HepG2 (cell line): Measurements from ENCODE around the gene BIRC6. TPM values are rescaled to one million over a fixed set of nuclear protein-coding genes. Genes with fewer than 3 reads are reported as not detected.

Experiments
- ATAC-seq: fragments of 200-7000 bp; cut with Tn5 transposase; 3 replicates; pipeline ENCODE4 v1.9.1; 2020; ENCODE audit warnings: mild to moderate bottlenecking, moderate library complexity
- BruUV-seq: library from RNA; stranded (reverse); fragments of 400-500 nt; replicated peaks from 2 replicates; lab custom pipeline; 2021; lab: Mats Ljungman, UMichigan
- CTCF ChIA-PET: fragments of 300-600 bp; formaldehyde crosslinking; extraction: SDS; loops from one replicate; lab custom pipeline; 2021; ENCODE audit warnings: low total read pairs, inconsistent platforms, low intra/inter-chr PET ratio; lab: Yijun Ruan, JAX
- POLR2A ChIA-PET: fragments of 350-600 bp; sonication (Branson Sonifier 250); formaldehyde crosslinking; loops from one replicate; lab custom pipeline; 2020; ENCODE audit warnings: antibody characterized with exemption, inconsistent platforms; lab: Yijun Ruan, JAX
- DNase-seq: peaks from one replicate; pipeline ENCODE4 v3.0.0-alpha.2; 2015; ENCODE audit warnings: low spot score
- FAIRE-seq: peaks from 3 replicates; lab custom pipeline; 2011; peaks lifted over from hg19 to GRCh38; lab: Jason Lieb, UNC
- H2AFZ ChIP-seq: one replicate; pipeline ENCODE4 v1.6.1; 2011; ENCODE audit warnings: low read length, inconsistent platforms
- H3K27ac ChIP-seq: fragments of 300-600 bp; 3 replicates; pipeline ENCODE4 v1.8.0; 2011; ENCODE audit warnings: mixed run types, mild to moderate bottlenecking, mixed read lengths, low read length, inconsistent platforms; ENCODE audit not compliant: insufficient read depth; ENCODE audit errors: extremely low read length
- H3K27me3 ChIP-seq, 2 experiments: fragments of 200-600 bp in 1 of 2; 2 replicates in 1 of 2; 3 replicates in 1 of 2; pipeline versions ENCODE4 v1.6.0 to v1.8.0; 2011; ENCODE audit warnings: low read length in 2 of 2, mild to moderate bottlenecking in 2 of 2, moderate library complexity in 2 of 2, inconsistent platforms in 1 of 2; ENCODE audit not compliant: insufficient read depth in 2 of 2, control insufficient read depth in 1 of 2
- H3K36me3 ChIP-seq, 2 experiments: fragments of 200-600 bp in 1 of 2; replicated peaks in 1 of 2; 2 replicates in 1 of 2; 3 replicates in 1 of 2; pipeline versions ENCODE4 v1.5.1 to v1.8.0; 2011; ENCODE audit warnings: low read length in 2 of 2, inconsistent platforms in 1 of 2; ENCODE audit not compliant: insufficient read depth in 2 of 2, control insufficient read depth in 1 of 2
- H3K4me1 ChIP-seq: 2 replicates; pipeline ENCODE4 v1.5.1; 2012; ENCODE audit warnings: low read length, inconsistent platforms; ENCODE audit not compliant: insufficient read depth
- H3K4me2 ChIP-seq: 2 replicates; pipeline ENCODE4 v1.6.0; 2011; ENCODE audit warnings: low read depth, low read length, inconsistent platforms
- H3K4me3 ChIP-seq, 3 experiments: fragments of 200-600 bp in 1 of 3; sonication (generic), shearing (Covaris generic) in 1 of 3; replicated peaks in 1 of 3; 2 replicates each; pipeline ENCODE4 v1.5.1; 2011 to 2016; ENCODE audit warnings: low read length in 3 of 3, inconsistent platforms in 2 of 3, low read depth in 2 of 3, mild to moderate bottlenecking in 2 of 3, control low read depth in 1 of 3, mixed read lengths in 1 of 3; ENCODE audit not compliant: insufficient read depth in 1 of 3
- H3K79me2 ChIP-seq: one replicate; pipeline ENCODE4 v1.6.1; 2011; ENCODE audit warnings: low read length, inconsistent platforms; ENCODE audit not compliant: insufficient read depth
- H3K9ac ChIP-seq: 2 replicates; pipeline ENCODE4 v1.6.0; 2011; ENCODE audit warnings: mild to moderate bottlenecking, low read depth, low read length, inconsistent platforms; ENCODE audit not compliant: insufficient read depth
- H3K9me3 ChIP-seq: 2 replicates; pipeline ENCODE4 v1.5.1; 2012; ENCODE audit warnings: mild to moderate bottlenecking, low read length
- H4K20me1 ChIP-seq: 2 replicates; pipeline ENCODE4 v1.6.0; 2011; ENCODE audit warnings: inconsistent platforms, mild to moderate bottlenecking, low read length, moderate library complexity; ENCODE audit not compliant: insufficient read depth
- ATF7 ChIP-seq, 2 experiments: fragments of 450-650 bp in 1 of 2; sonication (generic) in 1 of 2; formaldehyde crosslinking in 1 of 2; IDR thresholded peaks; 2 replicates each; pipeline versions ENCODE4 v1.4.0 to v1.6.1; 2016 to 2020; ENCODE audit warnings: antibody characterized with exemption in 1 of 2, mild to moderate bottlenecking in 1 of 2, missing genetic modification reagents in 1 of 2
- FOXK2 ChIP-seq: fragments of 450-650 bp; IDR thresholded peaks from 2 replicates; pipeline ENCODE4 v1.6.1; 2016
- HOXA5 ChIP-seq: sonication (generic); formaldehyde crosslinking; IDR thresholded peaks from 2 replicates; pipeline ENCODE4 v1.4.0; 2020; ENCODE audit warnings: missing genetic modification reagents
- POLR2AphosphoS5 ChIP-seq: IDR thresholded peaks from 2 replicates; pipeline ENCODE4 v1.6.1; 2012; ENCODE audit warnings: low read depth, low read length
- SMAD1 ChIP-seq: sonication (generic); formaldehyde crosslinking; IDR thresholded peaks from 2 replicates; pipeline ENCODE4 v1.4.0; 2020; ENCODE audit warnings: missing genetic modification reagents, low read depth, mild to moderate bottlenecking, borderline replicate concordance
- SP5 ChIP-seq: IDR thresholded peaks from 2 replicates; pipeline ENCODE4 v1.6.1; 2016; ENCODE audit warnings: low read depth, borderline replicate concordance
- ZFYVE20 ChIP-seq: sonication (generic); formaldehyde crosslinking; IDR thresholded peaks from 2 replicates; pipeline ENCODE4 v1.8.0; 2023; ENCODE audit warnings: low read depth, mild to moderate bottlenecking, moderate library complexity, missing genetic modification reagents, borderline replicate concordance
- WGBS: methylation state at CpG from one replicate; pipeline ENCODE4 v1.1.6; 2017; ENCODE audit warnings: low lambda C conversion rate; 5-methylcytosine and 5-hydroxymethylcytosine counted together
- in situ Hi-C: cut with HindIII; loops from 2 replicates; pipeline ENCODE4 v1.10.0; 2017; ENCODE audit warnings: low pct_unique_long_range_greater_than_20kb; ENCODE audit not compliant: extremely low pct_ligation_motif_present
- intact Hi-C: fragments of 100-400 bp; cut with micrococcal nuclease; formaldehyde crosslinking; loops from one replicate; pipeline ENCODE4 v1.10.0; 2022; ENCODE audit not compliant: unreplicated experiment
- polyA plus RNA-seq, 8 experiments: library from polyadenylated mRNA; depleted of rRNA in 3 of 8; stranded (reverse) in 7 of 8; unstranded in 1 of 8; fragments of >200 nt; fragmentation: Illumina TruSeq in 4 of 8; extraction: Trizol in 4 of 8; gene quantifications; 2 replicates each; pipeline versions ENCODE4 v1.2.1 to v1.2.3, GENCODE V29; 2011 to 2016; ENCODE audit warnings: low read depth in 4 of 8, missing spikeins in 1 of 8, mixed read lengths in 1 of 8; ENCODE audit not compliant: insufficient read depth in 1 of 8
- total RNA-seq, 5 experiments: library from RNA; depleted of rRNA; stranded (reverse); fragments of >200 nt; fragmentation: Illumina TruSeq; extraction: Trizol; gene quantifications; 2 replicates each; pipeline ENCODE4 v1.2.3, GENCODE V29; 2016; ENCODE audit warnings: low read depth in 1 of 5
- TF ChIP-seq, protein P1 (sequence below): IDR thresholded peaks from 2 replicates; pipeline ENCODE4 v1.6.1; 2016; ENCODE audit warnings: mild to moderate bottlenecking, missing biosample characterization, missing genetic modification reagents

Gene BIRC6
- total and polyA plus RNA-seq, 2 of the 13 experiments (the other 11 are each of a cell fraction or from before 2014, with no cell fraction given): 65.6 to 120 TPM

DNA sequence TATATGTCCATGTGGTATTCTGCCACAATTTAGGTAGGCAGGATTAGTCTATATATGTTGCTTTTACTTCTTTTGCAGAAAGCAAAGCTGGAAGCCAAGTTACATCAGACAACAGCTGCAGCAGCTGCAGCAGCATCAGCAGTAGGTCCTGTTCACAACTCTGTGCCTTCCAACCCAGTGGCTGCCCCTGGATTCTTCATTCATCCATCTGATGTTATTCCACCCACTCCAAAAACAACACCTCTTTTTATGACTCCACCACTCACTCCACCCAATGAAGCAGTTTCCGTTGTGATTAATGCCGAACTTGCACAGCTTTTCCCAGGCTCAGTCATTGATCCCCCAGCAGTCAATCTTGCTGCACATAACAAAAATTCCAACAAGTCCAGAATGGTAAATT lies 107.6 kb downstream of the BIRC6 start:
- intact Hi-C loops (no loop called here), in situ Hi-C loops (no loop called here)
- no peak for DNase-seq
- ChIA-PET POLR2A (no interaction called here), CTCF (no interaction called here)
- Histone ChIP-seq H3K27me3 (no peaks in the 10 kb centered on the region), H3K36me3 (peaks cover 11 to 58% of the 10 kb centered on the region in 2 experiments), H3K9me3 (no peaks in the 10 kb centered on the region), H4K20me1 (no peaks in the 10 kb centered on the region), H3K27ac (no peak overlapping the region), H2AFZ (no peak overlapping the region), H3K9ac (no peak overlapping the region), H3K4me2 (no peak overlapping the region), H3K79me2 (no peaks in the 10 kb centered on the region), H3K4me3 (no peak overlapping the region), H3K4me1 (no peaks in the 10 kb centered on the region)
- no peak for ATAC-seq
- 99% methylated on average over 2 of the region's 2 CpGs for WGBS
- no TSS peak for BruUV-seq
- no peak for FAIRE-seq
- TF ChIP-seq POLR2AphosphoS5: no peak
- no peak for TF ChIP-seq SMAD1 (CRISPR knock-in tag)
- no peak for TF ChIP-seq SP5
- TF ChIP-seq HOXA5: no peak

DNA sequence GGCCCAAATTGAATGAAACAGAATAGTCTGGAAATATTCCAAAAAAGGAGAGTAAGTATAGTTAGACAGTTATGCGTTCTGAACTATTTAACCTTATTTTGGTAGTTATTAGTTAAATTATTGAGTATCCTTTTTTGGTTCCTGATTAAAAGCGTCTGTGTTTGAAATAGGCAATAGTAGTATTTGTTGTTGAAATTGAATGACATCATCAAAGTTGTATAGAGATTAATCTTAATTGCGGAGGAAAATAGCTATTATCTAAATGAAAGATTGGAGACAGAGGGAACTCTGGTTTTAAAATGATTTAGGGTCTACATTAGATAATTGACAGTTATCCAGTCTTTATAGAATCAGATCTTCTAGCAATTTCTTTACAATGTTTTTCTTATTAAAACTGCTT lies 115.8 kb downstream of the BIRC6 start:
- no peak overlapping the region for H3K9ac ChIP-seq

More for the DNA sequence above, 115.8 kb downstream of the BIRC6 start:
- Histone ChIP-seq H3K4me1 (no peaks in the 10 kb centered on the region), H3K27ac (no peak overlapping the region), H3K9me3 (no peaks in the 10 kb centered on the region), H3K27me3 (no peaks in the 10 kb centered on the region), H2AFZ (no peak overlapping the region), H3K79me2 (no peaks in the 10 kb centered on the region), H3K4me3 (no peak overlapping the region), H4K20me1 (no peaks in the 10 kb centered on the region), H3K4me2 (no peak overlapping the region), H3K36me3 (peaks cover 8 to 85% of the 10 kb centered on the region in 2 experiments)
- TF ChIP-seq ATF7 (IDR thresholded peaks at IDR 0.05): peak; percentile 93
- no peak for TF ChIP-seq ATF7 (CRISPR knock-in tag; IDR thresholded peaks at IDR 0.05)
- no peak for TF ChIP-seq FOXK2
- TF ChIP-seq ZFYVE20 (CRISPR knock-in tag): no peak
- TF ChIP-seq, protein P1, sequence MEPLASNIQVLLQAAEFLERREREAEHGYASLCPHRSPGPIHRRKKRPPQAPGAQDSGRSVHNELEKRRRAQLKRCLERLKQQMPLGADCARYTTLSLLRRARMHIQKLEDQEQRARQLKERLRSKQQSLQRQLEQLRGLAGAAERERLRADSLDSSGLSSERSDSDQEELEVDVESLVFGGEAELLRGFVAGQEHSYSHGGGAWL (CRISPR knock-in tag): no peak
- ChIA-PET CTCF (no interaction called here), POLR2A (no interaction called here)
- ATAC-seq: no peak
- FAIRE-seq: no peak
- intact Hi-C loops: no loop called here
- TSS peak; percentile 6 for BruUV-seq
- DNase-seq: no peak
- in situ Hi-C loops: loop anchor here (5.0 kb wide), 1 partner anchor 45 kb away; no protein-coding TSS in a partner anchor
- WGBS: 66% methylated on average over 3 of the region's 3 CpGs
